ENCODE measurements around the gene MICAL2.

MICAL2 gene

DNA sequence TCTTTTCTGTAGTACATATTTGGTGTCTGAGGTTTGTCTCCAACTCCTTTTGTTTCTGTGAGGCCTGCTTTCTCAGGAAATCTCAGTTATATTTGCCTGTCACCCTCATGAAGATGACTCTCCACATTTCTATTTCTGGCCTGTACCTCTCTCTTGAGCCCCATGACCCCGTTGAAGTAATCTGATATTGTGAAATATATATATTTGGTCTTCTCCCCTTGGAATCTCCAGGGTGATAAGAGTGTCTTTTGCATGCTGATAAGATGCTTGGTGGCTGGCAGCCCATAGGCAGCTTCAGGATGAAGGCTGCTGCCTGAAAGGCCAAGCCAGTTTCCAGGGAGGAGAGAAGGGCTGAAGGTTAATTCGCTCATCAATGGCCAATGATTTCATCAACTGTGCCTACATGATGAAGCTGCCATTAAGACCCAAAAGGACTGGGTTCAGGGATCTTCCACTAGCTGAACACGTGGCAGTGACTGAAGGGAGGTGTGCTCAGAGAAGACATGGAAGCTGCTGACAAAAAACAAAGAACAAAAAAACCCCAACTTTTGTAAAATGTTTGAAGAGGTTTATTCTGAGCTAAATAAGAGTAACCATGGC, 67.4 kb downstream of the MICAL2 start:
- DNase-seq (ENCODE audit: low read depth) = no peak

GRCh38 chr11:12179019-12179418, 68.6 kb downstream of the MICAL2 start:
- DNase-seq (ENCODE audit: low read depth) = no peak
- H3K4me3 ChIP-seq (ENCODE audit: low read depth, low read length) = no peak overlapping the region

More for the DNA sequence above, 67.4 kb downstream of the MICAL2 start:
- no peak overlapping the region for H3K4me3 ChIP-seq (ENCODE audit: low read depth, low read length)
- TF ChIP-seq, protein P1, sequence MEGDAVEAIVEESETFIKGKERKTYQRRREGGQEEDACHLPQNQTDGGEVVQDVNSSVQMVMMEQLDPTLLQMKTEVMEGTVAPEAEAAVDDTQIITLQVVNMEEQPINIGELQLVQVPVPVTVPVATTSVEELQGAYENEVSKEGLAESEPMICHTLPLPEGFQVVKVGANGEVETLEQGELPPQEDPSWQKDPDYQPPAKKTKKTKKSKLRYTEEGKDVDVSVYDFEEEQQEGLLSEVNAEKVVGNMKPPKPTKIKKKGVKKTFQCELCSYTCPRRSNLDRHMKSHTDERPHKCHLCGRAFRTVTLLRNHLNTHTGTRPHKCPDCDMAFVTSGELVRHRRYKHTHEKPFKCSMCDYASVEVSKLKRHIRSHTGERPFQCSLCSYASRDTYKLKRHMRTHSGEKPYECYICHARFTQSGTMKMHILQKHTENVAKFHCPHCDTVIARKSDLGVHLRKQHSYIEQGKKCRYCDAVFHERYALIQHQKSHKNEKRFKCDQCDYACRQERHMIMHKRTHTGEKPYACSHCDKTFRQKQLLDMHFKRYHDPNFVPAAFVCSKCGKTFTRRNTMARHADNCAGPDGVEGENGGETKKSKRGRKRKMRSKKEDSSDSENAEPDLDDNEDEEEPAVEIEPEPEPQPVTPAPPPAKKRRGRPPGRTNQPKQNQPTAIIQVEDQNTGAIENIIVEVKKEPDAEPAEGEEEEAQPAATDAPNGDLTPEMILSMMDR (IDR thresholded peaks at IDR 0.05; ENCODE audit: low read depth, low read length, missing control alignments) = no peak

GRCh38 chr11:12179531-12179930, 69.1 kb downstream of the MICAL2 start:
- H3K4me3 ChIP-seq (ENCODE audit: low read depth, low read length) = no peak overlapping the region
- no peak for DNase-seq (ENCODE audit: low read depth)
- TF ChIP-seq, protein P1 (IDR thresholded peaks at IDR 0.05; ENCODE audit: low read depth, low read length, missing control alignments) = no peak

More at GRCh38 chr11:12179019-12179418, 68.6 kb downstream of the MICAL2 start:
- TF ChIP-seq, protein P1 (IDR thresholded peaks at IDR 0.05; ENCODE audit: low read depth, low read length, missing control alignments) = no peak

DNA sequence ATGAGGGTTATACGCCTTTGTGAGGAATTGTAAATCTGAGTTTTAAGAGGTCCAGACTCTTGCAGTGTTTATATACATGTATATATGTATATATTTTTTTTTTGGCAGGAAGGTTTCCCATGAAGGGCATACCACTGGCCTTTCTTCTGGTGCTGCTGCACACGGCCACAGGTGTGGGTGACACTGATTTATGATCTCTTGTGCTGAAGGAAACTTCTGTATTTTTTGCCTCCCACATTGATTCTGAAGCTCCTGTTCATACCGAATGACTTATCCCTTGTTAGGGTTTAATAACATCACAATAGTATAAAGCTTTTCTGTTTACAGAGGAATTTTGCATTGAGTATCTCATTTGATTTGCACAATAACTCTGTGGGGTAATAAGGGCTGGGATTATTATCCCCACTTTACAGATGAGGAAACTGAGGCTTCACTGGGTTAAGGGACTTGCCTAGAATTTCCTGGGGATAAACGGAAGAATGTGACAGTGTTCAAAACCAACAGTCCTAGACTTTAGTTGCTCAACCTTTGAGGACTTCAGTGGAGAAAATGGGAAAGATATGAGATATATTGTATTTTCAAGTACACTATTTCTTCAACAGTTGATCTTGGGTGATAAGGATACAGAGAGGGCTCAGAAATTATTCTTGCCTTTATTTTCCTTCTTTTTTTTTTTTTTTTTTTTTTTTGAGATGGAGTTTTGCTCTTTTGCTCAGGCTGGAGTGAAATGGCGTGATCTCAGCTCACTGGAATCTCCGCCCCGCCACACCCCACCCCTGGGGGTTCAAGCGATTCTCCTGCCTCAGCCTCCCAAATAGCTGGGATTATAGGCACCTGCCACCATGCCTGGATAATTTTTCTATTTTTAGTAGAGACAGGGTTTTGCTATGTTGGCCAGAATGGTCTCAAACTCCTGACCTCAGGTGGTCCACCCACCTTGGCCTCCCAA, 70.1 kb downstream of the MICAL2 start:
- TF ChIP-seq, protein P1 (IDR thresholded peaks at IDR 0.05; ENCODE audit: low read depth, low read length, missing control alignments) = no peak
- no peak for DNase-seq (ENCODE audit: low read depth)
- H3K4me3 ChIP-seq (ENCODE audit: low read depth, low read length) = no peak overlapping the region

GRCh38 chr11:12182302-12182675, 71.9 kb downstream of the MICAL2 start:
- no peak for DNase-seq (ENCODE audit: low read depth)
- TF ChIP-seq, protein P1 (IDR thresholded peaks at IDR 0.05; ENCODE audit: low read depth, low read length, missing control alignments) = no peak
- H3K4me3 ChIP-seq (ENCODE audit: low read depth, low read length) = no peak overlapping the region

DNA sequence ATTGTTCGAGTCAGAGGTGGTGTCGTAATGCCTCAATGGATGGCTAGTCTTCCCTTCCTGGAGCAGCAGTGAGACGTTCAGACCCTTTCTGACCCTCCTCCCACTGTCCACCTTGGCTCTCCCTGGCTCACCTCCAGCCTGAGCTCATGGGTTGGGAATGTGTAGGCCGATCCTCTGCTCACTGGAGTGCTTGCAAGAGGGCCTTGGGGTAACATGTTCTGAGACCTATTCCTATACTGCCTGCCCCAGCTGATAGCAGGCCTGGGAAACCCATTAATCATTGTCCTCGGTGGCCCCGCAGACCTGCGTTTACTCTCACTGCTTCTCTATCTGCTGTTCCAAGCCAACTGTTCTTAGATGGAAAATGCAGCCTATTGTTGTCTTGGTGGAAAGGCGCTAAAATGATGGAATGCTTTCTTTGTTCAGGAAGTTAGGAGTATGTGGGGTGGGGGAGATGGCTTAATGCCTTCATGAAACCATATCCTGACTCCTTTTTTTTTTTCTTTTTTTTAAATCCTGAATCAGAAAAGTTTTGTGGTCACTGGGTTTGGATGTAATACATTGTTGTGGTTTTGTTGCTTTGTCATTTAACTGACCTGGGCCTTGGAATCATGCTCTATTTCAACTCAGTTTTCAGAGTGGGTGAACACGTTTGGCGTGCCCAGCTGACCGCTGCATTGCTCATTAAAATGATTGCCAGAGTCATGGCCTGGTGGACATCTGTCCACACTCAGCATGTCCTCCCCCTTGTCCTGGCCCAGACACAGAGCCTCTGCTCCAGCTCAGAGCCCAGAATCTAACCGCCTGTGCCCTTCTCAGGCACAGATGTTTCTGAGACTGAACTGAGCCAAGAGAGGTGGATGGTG, 72.5 kb downstream of the MICAL2 start:
- TF ChIP-seq, protein P1 (IDR thresholded peaks at IDR 0.05; ENCODE audit: low read depth, low read length, missing control alignments) = no peak
- no peak overlapping the region for H3K4me3 ChIP-seq (ENCODE audit: low read depth, low read length)
- no peak for DNase-seq (ENCODE audit: low read depth)

Measured in GM12864 (cell line).